A549 (cell line): Measurements from ENCODE around the gene CACNG8. TPM values are rescaled to one million over a fixed set of nuclear protein-coding genes. Genes with fewer than 3 reads are reported as not detected.

Experiments
- ATAC-seq, 2 experiments: fragments of 200-7000 bp in 1 of 2; fragments of >200 bp in 1 of 2; cut with Nextera tagmentation in 1 of 2; cut with Tn5 transposase in 1 of 2; 3 replicates each; pipeline versions ENCODE4 v1.8.0 to v1.9.1; 2018 to 2020; ENCODE audit warnings: mild to moderate bottlenecking in 1 of 2, moderate library complexity in 1 of 2
- CTCF ChIA-PET: fragments of 300-600 bp; sonication (Branson Sonifier 250); formaldehyde crosslinking; extraction: SDS; loops from one replicate; lab custom pipeline; 2021; ENCODE audit warnings: antibody characterized with exemption, inconsistent platforms; lab: Yijun Ruan, JAX
- POLR2A ChIA-PET: fragments of 350-600 bp; formaldehyde crosslinking; extraction: SDS; loops from one replicate; lab custom pipeline; 2021; ENCODE audit warnings: antibody characterized with exemption, inconsistent platforms; lab: Yijun Ruan, JAX
- DNase-seq, 2 experiments: peaks; one replicate each; pipeline versions ENCODE4 v3.0.0 to v3.0.0-alpha.2; 2011 to 2016; ENCODE audit warnings: low read depth in 1 of 2, low spot score in 1 of 2
- FAIRE-seq: peaks from 2 replicates; lab custom pipeline; 2011; peaks lifted over from hg19 to GRCh38; lab: Jason Lieb, UNC
- H3K27ac ChIP-seq, 2 experiments: fragments of >200 bp; sonication (Bioruptor Twin); formaldehyde crosslinking; 3 replicates each; pipeline ENCODE4 v1.5.1; 2016 to 2017
- H3K4me1 ChIP-seq: fragments of >200 bp; sonication (Bioruptor Twin); formaldehyde crosslinking; 3 replicates; pipeline ENCODE4 v1.6.1; 2016
- H3K4me2 ChIP-seq: fragments of >200 bp; sonication (Bioruptor Twin); formaldehyde crosslinking; 3 replicates; pipeline ENCODE4 v1.6.1; 2016
- H3K4me3 ChIP-seq: fragments of >200 bp; sonication (Bioruptor Twin); formaldehyde crosslinking; 3 replicates; pipeline ENCODE4 v1.5.1; 2016
- H3K9me3 ChIP-seq: fragments of >200 bp; sonication (Bioruptor Twin); formaldehyde crosslinking; 3 replicates; pipeline ENCODE4 v1.6.1; 2016
- CBX2 ChIP-seq: fragments of 200-600 bp; sonication (generic); IDR thresholded peaks from 2 replicates; pipeline ENCODE4 v1.6.1; 2016; ENCODE audit warnings: low read depth, mild to moderate bottlenecking, borderline replicate concordance
- ESRRA ChIP-seq: fragments of 150-350 bp; IDR thresholded peaks from 2 replicates; pipeline ENCODE4 v1.6.1; 2014; ENCODE audit warnings: mild to moderate bottlenecking, low read length, borderline replicate concordance
- HOXB5 ChIP-seq: fragments of 250-450 bp; sonication (Bioruptor Pico); IDR thresholded peaks from 2 replicates; pipeline ENCODE4 v1.5.0; 2020; ENCODE audit warnings: mild to moderate bottlenecking, moderate library complexity
- KDM1A ChIP-seq: fragments of 200-600 bp; sonication (generic); IDR thresholded peaks from 2 replicates; pipeline ENCODE4 v1.6.1; 2016; ENCODE audit warnings: low read depth, mild to moderate bottlenecking
- PHF8 ChIP-seq: fragments of 200-600 bp; sonication (generic); IDR thresholded peaks from 2 replicates; pipeline ENCODE4 v1.6.1; 2016; ENCODE audit warnings: low read depth, mild to moderate bottlenecking, antibody characterized with exemption, moderate library complexity, borderline replicate concordance
- RAD21 ChIP-seq, 2 experiments: fragments of >200 bp in 1 of 2; sonication (Bioruptor Twin) in 1 of 2; formaldehyde crosslinking in 1 of 2; IDR thresholded peaks in 1 of 2; conservative IDR thresholded peaks in 1 of 2; 2 replicates in 1 of 2; 3 replicates in 1 of 2; pipeline ENCODE4 v1.6.1; 2012 to 2018; ENCODE audit warnings: inconsistent platforms in 1 of 2
- SREBF2 ChIP-seq: fragments of 450-650 bp; IDR thresholded peaks from 2 replicates; pipeline ENCODE4 v1.6.1; 2014; ENCODE audit warnings: mild to moderate bottlenecking, moderate library complexity
- ZFP36 ChIP-seq: fragments of 450-650 bp; IDR thresholded peaks from 2 replicates; pipeline ENCODE4 v1.6.1; 2014; ENCODE audit warnings: borderline replicate concordance; ENCODE audit not compliant: partially characterized antibody
- WGBS: methylation state at CpG from one replicate; pipeline ENCODE4 v1.1.6; 2017; ENCODE audit errors: missing lambda C conversion rate; 5-methylcytosine and 5-hydroxymethylcytosine counted together
- polyA plus RNA-seq, 4 experiments: library from polyadenylated mRNA; depleted of rRNA in 3 of 4; stranded (reverse); fragments of >200 nt; fragmentation: RNase III in 1 of 4; extraction: RNeasy Plus Mini Kit Qiagen cat#74134 plus additional on column Dnase treatment in 1 of 4; gene quantifications; 2 replicates in 3 of 4; 3 replicates in 1 of 4; pipeline ENCODE4 v1.2.3, GENCODE V29; 2011 to 2017
- TF ChIP-seq, protein P1 (sequence below): fragments of 250-450 bp; sonication (Bioruptor Pico); IDR thresholded peaks from 2 replicates; pipeline ENCODE4 v1.5.0; 2021; ENCODE audit warnings: mild to moderate bottlenecking, moderate library complexity, borderline replicate concordance
- TF ChIP-seq, protein P2 (sequence below): IDR thresholded peaks from 2 replicates; pipeline ENCODE4 v1.6.1; 2012; ENCODE audit warnings: low read depth, borderline replicate concordance
- TF ChIP-seq, protein P3 (sequence below): fragments of 150-350 bp; IDR thresholded peaks from 2 replicates; pipeline ENCODE4 v1.6.1; 2014; ENCODE audit warnings: low read depth, mild to moderate bottlenecking, low read length
- TF ChIP-seq, protein P4 (sequence below): fragments of >200 bp; sonication (Bioruptor Twin); formaldehyde crosslinking; IDR thresholded peaks from 2 replicates; pipeline ENCODE4 v1.6.1; 2016

Gene CACNG8
- polyA plus RNA-seq, 2 of the 4 experiments (the other 2 are of a cell fraction): 1.1 to 5.8 TPM

DNA sequence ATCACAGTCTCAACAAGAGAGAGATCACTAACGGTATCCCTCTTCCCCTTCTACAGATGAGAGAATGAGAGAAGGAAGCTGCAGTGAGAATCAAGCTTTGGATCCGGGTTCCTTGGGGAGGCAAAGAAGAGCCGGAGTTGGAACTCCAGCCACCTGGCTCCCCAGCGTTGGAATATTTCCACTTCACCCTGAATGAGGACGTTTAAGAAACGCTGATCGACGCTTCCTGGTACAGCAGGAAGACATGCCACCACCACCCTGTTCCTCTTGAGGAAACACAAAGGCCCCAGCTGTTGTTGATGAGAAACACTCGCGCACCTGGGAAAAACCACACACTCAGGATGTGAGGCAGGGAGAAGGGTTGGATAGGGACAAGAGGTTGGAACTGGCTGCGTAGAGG lies 11.3 kb upstream of the CACNG8 start:
- H3K4me2 ChIP-seq: no peak overlapping the region

DNA sequence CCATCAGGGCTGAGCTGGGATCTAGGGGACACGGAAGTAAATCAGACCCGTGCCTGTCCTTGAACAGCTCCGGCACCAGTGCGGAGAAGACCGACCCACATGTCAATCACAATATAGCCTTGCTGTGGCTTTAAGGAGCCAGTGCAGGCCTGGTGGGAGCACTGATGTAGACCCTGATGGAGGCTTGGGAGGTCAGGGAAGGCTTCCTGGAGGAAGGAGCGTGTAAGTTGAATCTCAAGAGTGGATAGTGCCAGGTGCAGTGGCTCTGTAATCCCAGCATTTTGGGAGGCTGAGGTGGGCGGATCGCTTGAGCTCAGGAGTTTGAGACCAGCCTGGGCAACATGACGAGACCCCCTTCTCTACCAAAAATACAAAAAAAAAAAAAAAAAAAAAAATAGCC lies 10.8 kb upstream of the CACNG8 start:
- Histone ChIP-seq H3K4me3 (no peak overlapping the region), H3K27ac (no peak overlapping the region), H3K9me3 (no peaks in the 10 kb centered on the region), H3K4me1 (no peaks in the 10 kb centered on the region), H3K4me2 (no peak overlapping the region)
- WGBS: 88% methylated on average over 9 of the region's 9 CpGs
- ATAC-seq (no peak; a peak in 1 of 6 replicates), DNase-seq (no peak), FAIRE-seq (no peak)
- ChIA-PET CTCF (interaction anchor here (1.0 to 3.2 kb wide), 5 partner anchors 10 to 72 kb away, joined by 3 to 13 read pairs (median 4); no protein-coding TSS in a partner anchor), POLR2A (interaction anchor here (0.8 to 2.2 kb wide), 2 partner anchors 10 to 29 kb away, joined by 3 to 5 read pairs; no protein-coding TSS in a partner anchor)
- TF ChIP-seq ZFP36: peak; percentile 60
- no peak for TF ChIP-seq RAD21 (conservative IDR thresholded peaks at IDR 0.05 in 1 of 2, IDR thresholded peaks at IDR 0.05 in 1 of 2)

More for the DNA sequence above, 11.3 kb upstream of the CACNG8 start:
- Histone ChIP-seq H3K4me1 (no peaks in the 10 kb centered on the region), H3K4me3 (no peak overlapping the region), H3K9me3 (no peaks in the 10 kb centered on the region), H3K27ac (no peak overlapping the region; a peak in 1 of 6 replicates)
- POLR2A ChIA-PET: interaction anchor here (2.2 kb wide), 1 partner anchor 29 kb away, joined by 5 read pairs; no protein-coding TSS in a partner anchor
- TF ChIP-seq HOXB5 (CRISPR knock-in tag): no peak
- TF ChIP-seq CBX2: no peak
- TF ChIP-seq ESRRA: no peak
- TF ChIP-seq, protein P1, sequence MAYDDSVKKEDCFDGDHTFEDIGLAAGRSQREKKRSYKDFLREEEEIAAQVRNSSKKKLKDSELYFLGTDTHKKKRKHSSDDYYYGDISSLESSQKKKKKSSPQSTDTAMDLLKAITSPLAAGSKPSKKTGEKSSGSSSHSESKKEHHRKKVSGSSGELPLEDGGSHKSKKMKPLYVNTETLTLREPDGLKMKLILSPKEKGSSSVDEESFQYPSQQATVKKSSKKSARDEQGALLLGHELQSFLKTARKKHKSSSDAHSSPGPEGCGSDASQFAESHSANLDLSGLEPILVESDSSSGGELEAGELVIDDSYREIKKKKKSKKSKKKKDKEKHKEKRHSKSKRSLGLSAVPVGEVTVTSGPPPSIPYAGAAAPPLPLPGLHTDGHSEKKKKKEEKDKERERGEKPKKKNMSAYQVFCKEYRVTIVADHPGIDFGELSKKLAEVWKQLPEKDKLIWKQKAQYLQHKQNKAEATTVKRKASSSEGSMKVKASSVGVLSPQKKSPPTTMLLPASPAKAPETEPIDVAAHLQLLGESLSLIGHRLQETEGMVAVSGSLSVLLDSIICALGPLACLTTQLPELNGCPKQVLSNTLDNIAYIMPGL (CRISPR knock-in tag): no peak
- TF ChIP-seq, protein P2, sequence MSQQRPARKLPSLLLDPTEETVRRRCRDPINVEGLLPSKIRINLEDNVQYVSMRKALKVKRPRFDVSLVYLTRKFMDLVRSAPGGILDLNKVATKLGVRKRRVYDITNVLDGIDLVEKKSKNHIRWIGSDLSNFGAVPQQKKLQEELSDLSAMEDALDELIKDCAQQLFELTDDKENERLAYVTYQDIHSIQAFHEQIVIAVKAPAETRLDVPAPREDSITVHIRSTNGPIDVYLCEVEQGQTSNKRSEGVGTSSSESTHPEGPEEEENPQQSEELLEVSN: no peak
- TF ChIP-seq ZFP36: no peak
- no peak for TF ChIP-seq PHF8
- no peak for TF ChIP-seq SREBF2
- FAIRE-seq: peak; percentile 23
- DNase-seq: no peak
- CTCF ChIA-PET: interaction anchor here (0.9 to 3.2 kb wide), 7 partner anchors 9 to 72 kb away, joined by 3 to 13 read pairs (median 5); no protein-coding TSS in a partner anchor
- no peak for ATAC-seq
- 59% methylated on average over 11 of the region's 11 CpGs for WGBS

DNA sequence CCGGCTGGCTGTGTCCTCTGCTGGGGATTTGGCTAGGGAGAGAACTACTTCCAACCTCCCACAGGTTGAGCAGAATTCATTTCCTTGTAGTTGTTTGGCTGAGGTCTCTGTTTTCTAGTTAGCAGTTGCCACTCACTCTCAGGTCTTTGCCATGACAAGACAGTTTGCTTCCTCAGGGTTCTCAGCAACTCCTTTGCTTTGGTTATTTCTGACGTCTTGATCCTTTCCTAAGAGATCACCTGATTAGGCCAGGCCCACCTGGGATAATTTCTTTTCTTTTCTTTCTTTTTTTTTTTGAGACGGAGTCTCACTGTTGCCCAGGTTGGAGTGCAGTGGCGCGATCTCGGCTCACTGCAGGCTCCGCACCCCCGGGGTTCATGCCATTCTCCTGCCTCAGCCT lies 9.4 kb upstream of the CACNG8 start:
- no peaks in the 10 kb centered on the region for H3K9me3 ChIP-seq
- FAIRE-seq (no peak), DNase-seq (no peak), ATAC-seq (no peak)
- ChIA-PET CTCF (interaction anchor here (0.6 to 1.9 kb wide), 3 partner anchors 13 to 70 kb away, joined by 3 to 7 read pairs (median 3); no protein-coding TSS in a partner anchor), POLR2A (no interaction called here)
- peak; percentile 65; the same call in 1 of the 2 replicates for TF ChIP-seq KDM1A
- TF ChIP-seq, protein P3, sequence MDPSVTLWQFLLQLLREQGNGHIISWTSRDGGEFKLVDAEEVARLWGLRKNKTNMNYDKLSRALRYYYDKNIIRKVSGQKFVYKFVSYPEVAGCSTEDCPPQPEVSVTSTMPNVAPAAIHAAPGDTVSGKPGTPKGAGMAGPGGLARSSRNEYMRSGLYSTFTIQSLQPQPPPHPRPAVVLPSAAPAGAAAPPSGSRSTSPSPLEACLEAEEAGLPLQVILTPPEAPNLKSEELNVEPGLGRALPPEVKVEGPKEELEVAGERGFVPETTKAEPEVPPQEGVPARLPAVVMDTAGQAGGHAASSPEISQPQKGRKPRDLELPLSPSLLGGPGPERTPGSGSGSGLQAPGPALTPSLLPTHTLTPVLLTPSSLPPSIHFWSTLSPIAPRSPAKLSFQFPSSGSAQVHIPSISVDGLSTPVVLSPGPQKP: no peak
- H3K4me3 ChIP-seq: no peak overlapping the region
- no peaks in the 10 kb centered on the region for H3K4me1 ChIP-seq
- no peak overlapping the region for H3K27ac ChIP-seq
- 68% methylated on average over 8 of the region's 8 CpGs for WGBS
- no peak overlapping the region for H3K4me2 ChIP-seq

DNA sequence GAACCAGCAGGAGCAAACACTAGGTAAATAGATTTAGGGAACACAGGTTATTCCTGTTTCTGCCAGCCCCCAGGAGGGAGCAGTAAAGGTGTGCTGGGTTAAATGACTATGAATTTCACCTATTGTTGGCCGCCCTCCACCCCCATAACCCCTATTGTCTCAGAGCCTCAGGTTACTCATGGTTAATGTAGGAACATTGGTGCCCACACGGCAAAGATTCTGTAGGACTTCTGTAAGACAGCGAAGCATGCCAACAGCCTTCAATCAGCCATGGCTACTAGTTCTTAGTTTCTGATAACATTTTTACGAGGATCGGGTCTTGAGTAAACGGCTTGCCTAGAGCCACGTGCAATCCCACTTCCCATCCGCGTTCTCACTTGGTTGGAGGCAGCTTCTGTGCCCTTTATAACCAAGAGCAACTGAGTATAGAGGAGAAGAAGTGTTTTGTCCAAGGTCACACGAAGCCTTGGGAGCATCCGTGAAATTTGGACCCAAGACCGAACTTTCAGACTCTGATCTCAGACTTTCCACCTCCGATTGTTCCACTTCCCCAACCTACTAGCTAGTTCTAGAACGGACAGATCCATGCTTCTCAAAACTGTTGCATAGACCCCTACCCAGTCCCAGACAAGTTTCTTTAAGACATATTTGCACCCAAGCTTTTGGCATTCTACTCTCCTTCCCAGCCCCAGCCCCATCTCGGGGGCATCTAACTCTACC lies 5.1 kb upstream of the CACNG8 start:
- Histone ChIP-seq H3K4me2 (no peak overlapping the region), H3K9me3 (no peaks in the 10 kb centered on the region), H3K4me1 (peaks cover 22% of the 10 kb centered on the region), H3K27ac (no peak overlapping the region), H3K4me3 (no peak overlapping the region)
- CTCF ChIA-PET: interaction anchor here (0.8 to 0.9 kb wide), 2 partner anchors 67 to 72 kb away, joined by 3 read pairs; no protein-coding TSS in a partner anchor
- POLR2A ChIA-PET: no interaction called here
- WGBS: 67% methylated on average over 15 of the region's 15 CpGs
- DNase-seq (no peak), ATAC-seq (peak in 1 of 2 experiments; percentile 11; a peak in 2 of 6 replicates), FAIRE-seq (no peak)
- TF ChIP-seq, protein P4, sequence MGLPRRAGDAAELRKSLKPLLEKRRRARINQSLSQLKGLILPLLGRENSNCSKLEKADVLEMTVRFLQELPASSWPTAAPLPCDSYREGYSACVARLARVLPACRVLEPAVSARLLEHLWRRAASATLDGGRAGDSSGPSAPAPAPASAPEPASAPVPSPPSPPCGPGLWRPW: no peak
